HG02938 (cell line): ENCODE results near the gene CLIP4.

Experiments used
- ATAC-seq: cut with Tn5 transposase; IDR thresholded peaks from one replicate; pipeline ENCODE4 v1.9.1; 2021; ENCODE audit warnings: mild to moderate bottlenecking, moderate library complexity; ENCODE audit not compliant: unreplicated experiment

CLIP4 gene

GRCh38 chr2:29218071-29218470, 102.9 kb downstream of the CLIP4 start:
- no peak for ATAC-seq

DNA sequence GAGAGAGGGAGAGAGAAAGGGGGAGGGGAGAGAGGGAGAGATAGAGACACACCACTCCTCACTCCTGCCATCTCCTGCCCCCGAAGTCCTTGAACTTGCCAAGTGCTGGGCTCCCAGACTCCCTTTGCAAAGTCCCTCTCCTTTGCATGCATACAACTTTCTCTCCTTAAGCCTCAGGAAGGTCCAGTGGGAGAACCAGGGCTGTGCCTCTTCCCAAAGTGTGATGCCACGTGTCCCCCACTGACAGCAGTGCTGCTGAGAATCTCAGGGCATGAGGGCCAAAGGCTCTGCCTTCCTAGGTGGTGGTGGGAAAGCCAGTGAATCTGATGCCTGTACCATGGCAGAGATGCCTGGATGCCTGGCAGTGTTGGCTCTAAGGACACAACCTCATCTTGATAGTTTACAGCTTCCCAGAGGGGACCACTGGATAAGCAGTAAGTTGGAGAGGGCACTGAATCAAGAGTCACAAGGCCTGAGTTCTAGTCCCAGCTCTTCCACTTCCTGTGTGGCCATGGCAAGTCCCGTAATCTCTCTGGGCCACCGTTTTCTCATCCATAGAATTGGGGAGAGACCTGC, 103.4 kb downstream of the CLIP4 start:
- no peak for ATAC-seq

DNA sequence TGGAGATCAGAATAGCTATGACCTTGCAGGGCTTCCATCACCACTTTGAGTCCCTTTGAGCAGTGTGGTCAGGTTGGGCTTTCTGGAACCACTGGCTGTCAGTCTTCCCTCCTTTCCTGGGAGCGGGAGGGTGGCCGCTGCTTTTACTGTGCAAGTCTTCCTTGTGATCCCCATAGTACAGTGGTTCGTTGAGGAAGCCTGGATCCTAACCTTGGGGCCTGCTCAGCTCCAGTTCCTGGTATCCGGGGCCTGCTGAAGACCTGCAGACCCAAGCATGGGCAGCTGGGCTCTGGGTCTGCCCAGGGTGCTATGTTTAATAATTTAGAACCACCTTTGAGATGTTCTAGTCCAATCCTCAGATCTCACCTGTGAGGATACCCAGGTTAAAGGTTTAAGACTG, 104.2 kb downstream of the CLIP4 start:
- ATAC-seq = no peak

DNA sequence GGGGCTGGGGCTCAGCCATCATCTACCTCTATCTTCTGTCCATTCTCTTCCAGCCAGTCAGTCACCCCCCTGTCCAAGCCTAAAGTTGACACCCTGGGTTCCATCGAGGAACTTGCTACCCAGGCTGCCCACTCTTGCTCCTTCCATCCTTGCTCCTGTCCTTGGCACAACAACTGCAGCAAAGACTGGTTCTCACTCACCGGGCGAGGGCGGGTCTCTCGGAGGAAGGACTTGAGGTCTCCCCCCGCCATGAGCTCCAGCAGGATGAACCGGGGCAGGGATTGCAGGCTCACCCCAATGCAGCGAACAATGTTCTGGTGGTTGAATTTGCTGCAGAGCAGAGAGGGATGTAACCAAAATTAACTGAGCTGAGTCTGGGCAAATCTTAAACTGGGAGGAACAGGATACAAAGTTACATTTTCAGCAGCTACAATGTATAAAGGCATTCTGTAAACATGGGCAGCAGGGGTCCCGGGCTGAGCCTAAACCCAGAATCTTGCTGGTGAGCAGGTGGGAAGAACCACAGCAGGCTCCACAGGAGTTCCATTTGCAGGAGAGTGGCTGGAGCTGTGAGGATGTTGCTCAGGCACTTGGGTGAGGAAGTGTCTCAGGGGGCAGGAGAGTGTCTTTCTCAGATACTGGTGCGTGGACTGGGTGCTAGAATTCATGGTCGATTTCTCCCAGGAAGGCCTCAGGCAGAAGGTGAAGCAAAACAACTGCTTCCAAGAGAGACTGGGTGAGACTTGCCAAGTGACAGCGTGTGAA, 105.5 kb downstream of the CLIP4 start:
- ATAC-seq = no peak

- no peak for ATAC-seq
Observed at GRCh38 chr2:29222381-29223179, 107.4 kb downstream of the CLIP4 start.

DNA sequence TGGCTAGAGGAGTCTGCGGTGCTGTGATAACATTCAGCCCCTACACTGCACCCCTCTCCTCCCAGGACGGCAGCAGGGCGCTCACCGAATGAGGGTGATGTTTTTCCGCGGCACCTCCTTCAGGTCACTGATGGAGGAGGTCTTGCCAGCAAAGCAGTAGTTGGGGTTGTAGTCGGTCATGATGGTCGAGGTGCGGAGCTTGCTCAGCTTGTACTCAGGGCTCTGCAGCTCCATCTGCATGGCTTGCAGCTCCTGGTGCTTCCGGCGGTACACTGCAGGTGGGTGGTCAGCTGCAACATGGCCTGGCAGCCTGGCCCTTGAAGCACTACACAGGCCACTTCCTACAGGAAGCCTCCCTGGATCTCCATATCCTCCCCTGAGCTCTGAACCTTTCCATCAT, 108.0 kb downstream of the CLIP4 start:
- ATAC-seq = no peak

- no peak for ATAC-seq
Observed at GRCh38 chr2:29223851-29224692, 108.9 kb downstream of the CLIP4 start.

DNA sequence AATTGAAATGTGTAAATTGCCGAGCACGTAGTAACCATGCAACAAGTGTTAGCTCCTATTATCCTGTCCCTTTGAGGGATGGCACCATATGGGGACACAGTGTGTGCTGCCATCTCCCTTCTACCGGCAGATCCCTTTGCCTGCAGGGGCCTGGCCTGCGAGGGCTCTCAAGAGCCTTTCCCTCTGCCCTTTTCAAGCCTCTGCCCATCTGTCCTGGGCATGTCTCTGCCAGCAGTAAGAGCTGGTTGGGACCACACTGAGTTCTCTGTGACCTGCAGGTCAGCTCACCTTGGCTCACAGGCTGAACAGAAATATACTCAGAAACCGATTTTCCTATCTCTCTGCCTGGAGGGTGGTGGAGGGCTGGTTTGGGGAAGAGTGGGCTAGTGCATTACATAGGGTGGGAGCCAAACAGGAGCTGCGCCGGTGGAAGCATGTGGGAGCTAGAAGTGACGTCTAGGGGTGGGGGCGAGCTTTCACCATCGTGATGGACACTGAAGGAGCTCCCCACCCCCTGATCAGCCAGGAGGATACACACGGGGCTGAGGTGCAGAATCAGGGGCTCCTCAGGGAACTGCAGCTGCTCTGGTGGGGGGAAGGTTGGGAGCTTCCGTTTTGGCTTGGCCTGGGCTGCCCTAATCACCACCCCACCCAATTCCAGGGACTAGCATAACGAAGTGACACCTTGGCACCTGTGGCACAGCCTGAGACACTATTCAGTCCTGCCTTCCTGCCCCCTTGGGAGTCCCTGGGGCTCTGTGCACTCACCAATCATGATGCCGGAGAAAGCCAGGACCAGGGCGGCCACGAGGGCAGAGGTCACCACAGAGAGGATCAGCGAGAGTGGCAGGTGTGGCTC, 109.7 kb downstream of the CLIP4 start:
- no peak for ATAC-seq

- no peak for ATAC-seq
Observed at GRCh38 chr2:29225814-29226213, 110.6 kb downstream of the CLIP4 start.

GRCh38 chr2:29226375-29226774, 111.2 kb downstream of the CLIP4 start:
- no peak for ATAC-seq

- no peak for ATAC-seq
Observed at GRCh38 chr2:29226808-29227207, 111.6 kb downstream of the CLIP4 start.

- ATAC-seq = no peak
Observed at GRCh38 chr2:29227935-29228675, 112.9 kb downstream of the CLIP4 start.

GRCh38 chr2:29228947-29229346, 113.7 kb downstream of the CLIP4 start:
- ATAC-seq = no peak

GRCh38 chr2:29229640-29230039, 114.4 kb downstream of the CLIP4 start:
- no peak for ATAC-seq

- no peak for ATAC-seq
Observed at GRCh38 chr2:29232041-29232440, 116.8 kb downstream of the CLIP4 start.

DNA sequence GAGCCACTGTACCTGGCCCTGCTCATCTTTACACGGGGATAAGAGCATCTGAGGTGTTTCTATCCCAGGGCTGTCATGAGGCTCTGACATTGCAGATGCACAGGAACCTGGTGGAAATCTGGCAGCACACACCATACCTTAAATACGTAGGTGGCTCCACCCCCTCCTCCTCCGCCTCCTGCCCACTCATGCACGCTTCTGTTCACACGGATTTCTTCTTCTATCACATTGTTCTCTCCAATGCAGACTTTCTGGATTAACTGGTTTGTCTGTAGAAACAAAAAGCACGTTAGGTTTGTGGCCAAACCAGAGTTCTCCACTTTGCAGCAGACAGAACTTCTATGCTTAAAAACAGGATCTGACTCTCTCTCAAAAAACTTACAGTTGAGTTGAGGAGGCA, 118.2 kb downstream of the CLIP4 start:
- ATAC-seq = no peak

DNA sequence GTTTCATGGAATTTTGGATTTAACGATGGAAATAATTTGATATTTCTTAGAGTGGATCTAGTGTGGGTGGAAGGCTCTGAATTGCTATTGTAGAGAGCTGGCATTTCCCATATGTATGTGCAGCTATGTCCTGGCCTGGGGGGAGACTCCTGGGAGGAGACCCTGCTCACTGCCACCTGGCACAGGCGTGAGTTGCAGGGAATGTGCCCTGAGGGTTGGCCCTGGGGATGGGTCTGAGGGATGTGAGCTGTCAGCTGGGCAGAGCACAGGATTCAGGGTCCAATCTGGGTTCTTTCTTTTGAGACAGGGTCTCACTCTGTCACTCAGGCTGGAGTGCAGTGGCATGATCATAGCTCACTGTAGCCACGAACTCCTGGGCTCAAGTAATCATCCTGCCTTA, 120.2 kb downstream of the CLIP4 start:
- no peak for ATAC-seq

GRCh38 chr2:29236074-29236473, 120.9 kb downstream of the CLIP4 start:
- no peak for ATAC-seq

DNA sequence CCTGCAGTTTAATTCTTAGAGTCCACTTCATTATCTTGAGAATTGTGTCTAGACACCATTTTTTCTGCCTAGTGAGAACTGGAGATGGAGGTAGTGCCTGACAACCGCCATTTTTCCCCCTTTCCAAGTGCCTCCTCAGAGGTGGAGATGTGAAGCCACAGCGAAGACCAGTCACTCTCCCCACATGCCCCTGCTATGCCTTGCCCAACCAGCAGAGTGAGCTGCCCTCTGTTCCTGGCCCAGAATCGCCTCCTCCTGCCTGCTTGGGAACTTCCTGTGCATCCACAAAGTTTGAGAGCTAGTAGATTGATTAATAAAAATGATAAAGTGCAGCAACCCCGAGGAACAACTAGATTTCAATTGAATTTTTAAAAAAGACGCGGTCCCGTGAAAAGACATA, 123.3 kb downstream of the CLIP4 start:
- no peak for ATAC-seq
